GM12878 (cell line): Measurements from ENCODE around the gene METTL23. TPM values are rescaled to one million over a fixed set of nuclear protein-coding genes. Genes with fewer than 3 reads are reported as not detected.

ENCODE experiments used
- CHD1 ChIP-seq: IDR thresholded peaks from 2 replicates; pipeline ENCODE4 v1.6.1; 2012; ENCODE audit warnings: low read depth, low read length, improper control_type of control experiment
- CREB1 ChIP-seq: IDR thresholded peaks from 2 replicates; pipeline ENCODE4 v1.6.1; 2012; ENCODE audit warnings: low read depth, mild to moderate bottlenecking, inconsistent platforms
- FOXM1 ChIP-seq: IDR thresholded peaks from 2 replicates; pipeline ENCODE4 v1.6.1; 2012; ENCODE audit warnings: low read depth, mild to moderate bottlenecking, inconsistent platforms, low read length, moderate library complexity
- MXI1 ChIP-seq: fragments of 150-350 bp; IDR thresholded peaks from 2 replicates; pipeline ENCODE4 v1.6.1; 2011; ENCODE audit warnings: low read depth, mild to moderate bottlenecking, inconsistent platforms, low read length, improper control_type of control experiment
- PKNOX1 ChIP-seq: fragments of 450-650 bp; IDR thresholded peaks from 2 replicates; pipeline ENCODE4 v1.6.1; 2016; ENCODE audit warnings: mild to moderate bottlenecking
- POLR2A ChIP-seq: IDR thresholded peaks from 2 replicates; pipeline ENCODE4 v1.6.1; 2011; ENCODE audit warnings: low read depth, mild to moderate bottlenecking, low read length
- SIN3A ChIP-seq: IDR thresholded peaks from 2 replicates; pipeline ENCODE4 v1.6.1; 2012; ENCODE audit warnings: low read depth, low read length, improper control_type of control experiment
- SMC3 ChIP-seq: IDR thresholded peaks from 2 replicates; pipeline ENCODE4 v1.6.1; 2011; ENCODE audit warnings: low read length, improper control_type of control experiment, borderline replicate concordance
- TCF12 ChIP-seq: IDR thresholded peaks from 2 replicates; pipeline ENCODE4 v1.6.1; 2011; ENCODE audit warnings: low read depth, mild to moderate bottlenecking, low read length
- ZNF687 ChIP-seq: fragments of 450-650 bp; IDR thresholded peaks from 2 replicates; pipeline ENCODE4 v1.6.1; 2017; ENCODE audit warnings: mild to moderate bottlenecking, moderate library complexity
- polyA plus RNA-seq, 11 experiments: library from polyadenylated mRNA; depleted of rRNA in 4 of 11; unstranded in 6 of 11; stranded (reverse) in 5 of 11; fragments of >200 nt; fragmentation: Nextera tagmentation in 4 of 11; fragmentation: Illumina TruSeq in 1 of 11; extraction: Ambion mirVana in 4 of 11; extraction: Trizol in 1 of 11; gene quantifications; 1 replicate in 1 of 11; 2 replicates in 10 of 11; pipeline versions ENCODE4 v1.2.1 to v1.2.3, GENCODE V29; 2011 to 2016; ENCODE audit warnings: inconsistent platforms in 2 of 11, missing spikeins in 2 of 11, low read depth in 1 of 11
- total RNA-seq, 4 experiments: library from RNA; depleted of rRNA in 3 of 4; stranded (reverse); fragments of >200 nt in 3 of 4; fragmentation: Illumina TruSeq in 1 of 4; extraction: Trizol in 1 of 4; gene quantifications; 2 replicates each; pipeline versions ENCODE4 v1.2.1 to v1.2.3, GENCODE V29; 2013 to 2021
- TF ChIP-seq, protein P1 (sequence below): fragments of 450-650 bp; IDR thresholded peaks from 2 replicates; pipeline ENCODE4 v1.6.1; 2017; ENCODE audit warnings: low read depth, mild to moderate bottlenecking, moderate library complexity
- TF ChIP-seq, protein P2 (sequence below): IDR thresholded peaks from 2 replicates; pipeline ENCODE4 v1.6.1; 2012; ENCODE audit warnings: improper control_type of control experiment, low read depth, low read length; ENCODE audit not compliant: insufficient replicate concordance

The METTL23 gene
- total and polyA plus RNA-seq, 10 of the 15 experiments (the other 5 are each of a cell fraction or from before 2014, with no cell fraction given), result 25.6 to 61.5 (median 30.9) TPM

- peak; percentile 17; the same call in 1 of the 2 replicates for TF ChIP-seq PKNOX1
- TF ChIP-seq, protein P1, sequence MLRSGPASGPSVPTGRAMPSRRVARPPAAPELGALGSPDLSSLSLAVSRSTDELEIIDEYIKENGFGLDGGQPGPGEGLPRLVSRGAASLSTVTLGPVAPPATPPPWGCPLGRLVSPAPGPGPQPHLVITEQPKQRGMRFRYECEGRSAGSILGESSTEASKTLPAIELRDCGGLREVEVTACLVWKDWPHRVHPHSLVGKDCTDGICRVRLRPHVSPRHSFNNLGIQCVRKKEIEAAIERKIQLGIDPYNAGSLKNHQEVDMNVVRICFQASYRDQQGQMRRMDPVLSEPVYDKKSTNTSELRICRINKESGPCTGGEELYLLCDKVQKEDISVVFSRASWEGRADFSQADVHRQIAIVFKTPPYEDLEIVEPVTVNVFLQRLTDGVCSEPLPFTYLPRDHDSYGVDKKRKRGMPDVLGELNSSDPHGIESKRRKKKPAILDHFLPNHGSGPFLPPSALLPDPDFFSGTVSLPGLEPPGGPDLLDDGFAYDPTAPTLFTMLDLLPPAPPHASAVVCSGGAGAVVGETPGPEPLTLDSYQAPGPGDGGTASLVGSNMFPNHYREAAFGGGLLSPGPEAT, result peak; percentile 61
- TF ChIP-seq TCF12, result peak; percentile 54; the same call in 1 of the 2 replicates
- peak; percentile 49 for TF ChIP-seq SIN3A
- TF ChIP-seq, protein P2, sequence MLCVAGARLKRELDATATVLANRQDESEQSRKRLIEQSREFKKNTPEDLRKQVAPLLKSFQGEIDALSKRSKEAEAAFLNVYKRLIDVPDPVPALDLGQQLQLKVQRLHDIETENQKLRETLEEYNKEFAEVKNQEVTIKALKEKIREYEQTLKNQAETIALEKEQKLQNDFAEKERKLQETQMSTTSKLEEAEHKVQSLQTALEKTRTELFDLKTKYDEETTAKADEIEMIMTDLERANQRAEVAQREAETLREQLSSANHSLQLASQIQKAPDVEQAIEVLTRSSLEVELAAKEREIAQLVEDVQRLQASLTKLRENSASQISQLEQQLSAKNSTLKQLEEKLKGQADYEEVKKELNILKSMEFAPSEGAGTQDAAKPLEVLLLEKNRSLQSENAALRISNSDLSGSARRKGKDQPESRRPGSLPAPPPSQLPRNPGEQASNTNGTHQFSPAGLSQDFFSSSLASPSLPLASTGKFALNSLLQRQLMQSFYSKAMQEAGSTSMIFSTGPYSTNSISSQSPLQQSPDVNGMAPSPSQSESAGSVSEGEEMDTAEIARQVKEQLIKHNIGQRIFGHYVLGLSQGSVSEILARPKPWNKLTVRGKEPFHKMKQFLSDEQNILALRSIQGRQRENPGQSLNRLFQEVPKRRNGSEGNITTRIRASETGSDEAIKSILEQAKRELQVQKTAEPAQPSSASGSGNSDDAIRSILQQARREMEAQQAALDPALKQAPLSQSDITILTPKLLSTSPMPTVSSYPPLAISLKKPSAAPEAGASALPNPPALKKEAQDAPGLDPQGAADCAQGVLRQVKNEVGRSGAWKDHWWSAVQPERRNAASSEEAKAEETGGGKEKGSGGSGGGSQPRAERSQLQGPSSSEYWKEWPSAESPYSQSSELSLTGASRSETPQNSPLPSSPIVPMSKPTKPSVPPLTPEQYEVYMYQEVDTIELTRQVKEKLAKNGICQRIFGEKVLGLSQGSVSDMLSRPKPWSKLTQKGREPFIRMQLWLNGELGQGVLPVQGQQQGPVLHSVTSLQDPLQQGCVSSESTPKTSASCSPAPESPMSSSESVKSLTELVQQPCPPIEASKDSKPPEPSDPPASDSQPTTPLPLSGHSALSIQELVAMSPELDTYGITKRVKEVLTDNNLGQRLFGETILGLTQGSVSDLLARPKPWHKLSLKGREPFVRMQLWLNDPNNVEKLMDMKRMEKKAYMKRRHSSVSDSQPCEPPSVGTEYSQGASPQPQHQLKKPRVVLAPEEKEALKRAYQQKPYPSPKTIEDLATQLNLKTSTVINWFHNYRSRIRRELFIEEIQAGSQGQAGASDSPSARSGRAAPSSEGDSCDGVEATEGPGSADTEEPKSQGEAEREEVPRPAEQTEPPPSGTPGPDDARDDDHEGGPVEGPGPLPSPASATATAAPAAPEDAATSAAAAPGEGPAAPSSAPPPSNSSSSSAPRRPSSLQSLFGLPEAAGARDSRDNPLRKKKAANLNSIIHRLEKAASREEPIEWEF, result no peak
- peak; percentile 31; the same call in 1 of the 2 replicates for TF ChIP-seq CREB1
- TF ChIP-seq FOXM1, result no peak
- peak; percentile 92 for TF ChIP-seq POLR2A
- 0 out of 2 replicates have a peak, but pooled peaks have one; percentile 28 for TF ChIP-seq CHD1
- TF ChIP-seq ZNF687, result peak; percentile 76
- TF ChIP-seq SMC3, result peak; percentile 37; the same call in 1 of the 2 replicates
- peak; percentile 82; the same call in 1 of the 2 replicates for TF ChIP-seq MXI1
These were observed at the start of gene METTL23 (continued) for GRCh38 chr17:76726776-76727718.
